Measurements from ENCODE around the gene ABCC10. TPM values are rescaled to one million over a fixed set of nuclear protein-coding genes. Genes with fewer than 3 reads are reported as not detected.

Gene ABCC10
- polyA plus RNA-seq, 1 donor from 2014 or later: 22.4 TPM

- H3K27me3 ChIP-seq (ENCODE audit: insufficient read depth, low read depth, low read length): no peaks in the 10 kb centered on the region
- H4K20me1 ChIP-seq (ENCODE audit: insufficient read depth): no peaks in the 10 kb centered on the region
- no peaks in the 10 kb centered on the region for H3F3A ChIP-seq (ENCODE audit: insufficient read depth, low read length, poor library complexity, severe bottlenecking)
- H3K4me2 ChIP-seq (ENCODE audit: low read length): no peak overlapping the region
- H3K9me3 ChIP-seq (ENCODE audit: low read length): no peaks in the 10 kb centered on the region
- TF ChIP-seq, protein P1, sequence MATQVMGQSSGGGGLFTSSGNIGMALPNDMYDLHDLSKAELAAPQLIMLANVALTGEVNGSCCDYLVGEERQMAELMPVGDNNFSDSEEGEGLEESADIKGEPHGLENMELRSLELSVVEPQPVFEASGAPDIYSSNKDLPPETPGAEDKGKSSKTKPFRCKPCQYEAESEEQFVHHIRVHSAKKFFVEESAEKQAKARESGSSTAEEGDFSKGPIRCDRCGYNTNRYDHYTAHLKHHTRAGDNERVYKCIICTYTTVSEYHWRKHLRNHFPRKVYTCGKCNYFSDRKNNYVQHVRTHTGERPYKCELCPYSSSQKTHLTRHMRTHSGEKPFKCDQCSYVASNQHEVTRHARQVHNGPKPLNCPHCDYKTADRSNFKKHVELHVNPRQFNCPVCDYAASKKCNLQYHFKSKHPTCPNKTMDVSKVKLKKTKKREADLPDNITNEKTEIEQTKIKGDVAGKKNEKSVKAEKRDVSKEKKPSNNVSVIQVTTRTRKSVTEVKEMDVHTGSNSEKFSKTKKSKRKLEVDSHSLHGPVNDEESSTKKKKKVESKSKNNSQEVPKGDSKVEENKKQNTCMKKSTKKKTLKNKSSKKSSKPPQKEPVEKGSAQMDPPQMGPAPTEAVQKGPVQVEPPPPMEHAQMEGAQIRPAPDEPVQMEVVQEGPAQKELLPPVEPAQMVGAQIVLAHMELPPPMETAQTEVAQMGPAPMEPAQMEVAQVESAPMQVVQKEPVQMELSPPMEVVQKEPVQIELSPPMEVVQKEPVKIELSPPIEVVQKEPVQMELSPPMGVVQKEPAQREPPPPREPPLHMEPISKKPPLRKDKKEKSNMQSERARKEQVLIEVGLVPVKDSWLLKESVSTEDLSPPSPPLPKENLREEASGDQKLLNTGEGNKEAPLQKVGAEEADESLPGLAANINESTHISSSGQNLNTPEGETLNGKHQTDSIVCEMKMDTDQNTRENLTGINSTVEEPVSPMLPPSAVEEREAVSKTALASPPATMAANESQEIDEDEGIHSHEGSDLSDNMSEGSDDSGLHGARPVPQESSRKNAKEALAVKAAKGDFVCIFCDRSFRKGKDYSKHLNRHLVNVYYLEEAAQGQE (IDR thresholded peaks at IDR 0.05; ENCODE audit: borderline replicate concordance): peak; percentile 29
- no peak for TF ChIP-seq MXI1 (conservative IDR thresholded peaks at IDR 0.05; ENCODE audit: poor library complexity, severe bottlenecking)
- no peaks in the 10 kb centered on the region for H3K36me3 ChIP-seq (ENCODE audit: insufficient read depth, low read length)
- peak overlapping the region; percentile 83 for H3K9ac ChIP-seq (ENCODE audit: low read length)
- H3K79me2 ChIP-seq (replicated peaks; ENCODE audit: insufficient read depth, low read length): peaks cover 8% of the 10 kb centered on the region
- H3K9me2 ChIP-seq (ENCODE audit: insufficient read depth, low read length): no peaks in the 10 kb centered on the region
- H2AFZ ChIP-seq (ENCODE audit: low read depth, low read length): peak overlapping the region; percentile 98
- peak overlapping the region; percentile 84 for H3K27ac ChIP-seq (ENCODE audit: low read length)
- peak overlapping the region; percentile 96 for H3K4me3 ChIP-seq (ENCODE audit: low read length)
Measured at GRCh38 chr6:43426928-43427405, 374 bp upstream of the ABCC10 start.

DNA sequence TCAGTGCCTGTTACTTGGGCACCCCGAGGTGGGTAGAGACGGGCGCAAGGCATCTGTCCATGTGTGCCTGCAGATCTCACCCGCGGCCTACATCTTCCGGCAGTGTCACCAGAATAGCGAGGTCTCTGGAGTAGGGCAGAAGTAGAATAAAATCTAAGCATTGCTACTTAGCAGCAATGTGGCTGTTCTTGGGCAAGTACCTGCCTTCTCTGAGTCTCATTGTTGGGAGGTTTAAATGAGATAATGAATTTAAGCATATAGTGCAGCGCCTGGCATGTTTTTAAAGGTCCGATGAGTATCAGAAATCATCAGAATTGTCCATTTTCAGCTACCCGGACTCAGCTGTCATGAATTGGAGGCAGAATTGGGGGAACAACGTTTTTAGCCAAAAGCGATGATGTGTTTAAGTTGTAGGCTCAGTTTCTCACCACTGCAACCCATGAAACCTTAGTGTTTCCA is 800 bp downstream of the ABCC10 start:
- H3F3A ChIP-seq (ENCODE audit: insufficient read depth, low read length, poor library complexity, severe bottlenecking): no peaks in the 10 kb centered on the region
- TF ChIP-seq SMC3 (conservative IDR thresholded peaks at IDR 0.05; ENCODE audit: poor library complexity) (no peak), MXI1 (conservative IDR thresholded peaks at IDR 0.05; ENCODE audit: poor library complexity, severe bottlenecking) (no peak), RAD21 (conservative IDR thresholded peaks at IDR 0.05) (no peak), POLR2AphosphoS5 (IDR thresholded peaks at IDR 0.05) (no peak), EZH2 (IDR thresholded peaks at IDR 0.05; ENCODE audit: borderline replicate concordance, insufficient read depth, low read length, poor library complexity, severe bottlenecking) (no peak), TAF1 (IDR thresholded peaks at IDR 0.05; ENCODE audit: low read depth) (no peak)
- TF ChIP-seq, protein P1 (IDR thresholded peaks at IDR 0.05; ENCODE audit: borderline replicate concordance): no peak
- H3K4me3 ChIP-seq (ENCODE audit: low read length): peak overlapping the region; percentile 96
- H2AFZ ChIP-seq (ENCODE audit: low read depth, low read length): peak overlapping the region; percentile 98
- no peaks in the 10 kb centered on the region for H3K27me3 ChIP-seq (ENCODE audit: insufficient read depth, low read depth, low read length)
- H4K20me1 ChIP-seq (ENCODE audit: insufficient read depth): no peaks in the 10 kb centered on the region
- no peaks in the 10 kb centered on the region for H3K9me3 ChIP-seq (ENCODE audit: low read length)
- H3K9me2 ChIP-seq (ENCODE audit: insufficient read depth, low read length): no peaks in the 10 kb centered on the region
- peak overlapping the region; percentile 66 for H3K4me2 ChIP-seq (ENCODE audit: low read length)
- H3K79me2 ChIP-seq (replicated peaks; ENCODE audit: insufficient read depth, low read length): peaks cover 8% of the 10 kb centered on the region
- H3K9ac ChIP-seq (ENCODE audit: low read length): peak overlapping the region; percentile 83
- H3K27ac ChIP-seq (ENCODE audit: low read length): peak overlapping the region; percentile 84
- H3K36me3 ChIP-seq (ENCODE audit: insufficient read depth, low read length): no peaks in the 10 kb centered on the region

Measured in neural cell (in vitro differentiated cells).